Esophagus muscularis mucosa (tissue), 4 donors: ENCODE results near the gene HCAR3. TPM values are rescaled to one million over a fixed set of nuclear protein-coding genes. Genes with fewer than 3 reads are reported as not detected.

Source experiments
- DNase-seq: peaks from one replicate; pipeline ENCODE4 v3.0.0-alpha.2; 2017; ENCODE audit errors: extremely low spot score
- H3K27ac ChIP-seq, 4 donors: fragments of 200-600 bp; sonication (generic); replicated peaks in 1 of 4; 1 replicate in 3 of 4; 2 replicates in 1 of 4; pipeline ENCODE4 v1.5.1; 2016 to 2019; ENCODE audit warnings: mild to moderate bottlenecking in 1 of 4
- H3K27me3 ChIP-seq, 4 donors: fragments of 200-600 bp; sonication (generic); one replicate each; pipeline versions ENCODE4 v1.5.1 to v1.6.0; 2016 to 2019
- H3K36me3 ChIP-seq, 4 donors: fragments of 200-600 bp; sonication (generic); one replicate each; pipeline ENCODE4 v1.5.1; 2016 to 2019
- H3K4me1 ChIP-seq, 4 donors: fragments of 200-600 bp; sonication (generic); one replicate each; pipeline ENCODE4 v1.5.1; 2016 to 2019
- H3K4me3 ChIP-seq, 4 donors: fragments of 200-600 bp; sonication (generic); 1 replicate in 2 of 4; 2 replicates in 2 of 4; pipeline ENCODE4 v1.5.1; 2016 to 2019; ENCODE audit warnings: mild to moderate bottlenecking in 4 of 4, moderate library complexity in 1 of 4
- H3K9me3 ChIP-seq, 4 donors: fragments of 200-600 bp; sonication (generic); 1 replicate in 3 of 4; 2 replicates in 1 of 4; pipeline ENCODE4 v1.5.1; 2016 to 2019
- EP300 ChIP-seq: sonication (generic); formaldehyde crosslinking; IDR thresholded peaks from one replicate; pipeline ENCODE4 v1.6.1; 2017; ENCODE audit warnings: antibody characterized with exemption
- POLR2A ChIP-seq: fragments of 450-650 bp; IDR thresholded peaks from one replicate; pipeline ENCODE4 v1.6.1; 2017; ENCODE audit warnings: antibody characterized with exemption, moderate library complexity, mild to moderate bottlenecking, low read depth
- POLR2AphosphoS5 ChIP-seq, 2 donors: sonication (generic); formaldehyde crosslinking; IDR thresholded peaks; one replicate each; pipeline ENCODE4 v1.6.1; 2017; ENCODE audit warnings: antibody characterized with exemption in 2 of 2
- WGBS: methylation state at CpG from one replicate; pipeline ENCODE4 v1.1.5; 2018; 5-methylcytosine and 5-hydroxymethylcytosine counted together
- intact Hi-C: fragments of 100-400 bp; cut with DNase I; formaldehyde crosslinking; loops from one replicate; pipeline ENCODE4 v1.15.1; 2023
- small RNA-seq, 3 donors: library from RNA; depleted of rRNA; stranded (forward); fragments of <200 nt; gene quantifications; one replicate each; pipeline ENCODE3, GENCODE V24; 2016
- total RNA-seq, 4 donors: library from RNA; depleted of rRNA; stranded (reverse); fragments of >200 nt; gene quantifications; one replicate each; pipeline versions ENCODE4 v1.1.0 to v1.2.1, GENCODE V29; 2016
- TF ChIP-seq, protein P1 (sequence below), 3 experiments: fragments of 200-600 bp in 2 of 3; fragments of 450-650 bp in 1 of 3; sonication (generic) in 2 of 3; IDR thresholded peaks; one replicate each; pipeline ENCODE4 v1.5.1; 2017 to 2019; ENCODE audit warnings: antibody characterized with exemption in 3 of 3, mild to moderate bottlenecking in 2 of 3, moderate library complexity in 1 of 3

The HCAR3 gene
- total RNA-seq, 4 donors from 2014 or later = 0.50 TPM; not detected in 3

DNA sequence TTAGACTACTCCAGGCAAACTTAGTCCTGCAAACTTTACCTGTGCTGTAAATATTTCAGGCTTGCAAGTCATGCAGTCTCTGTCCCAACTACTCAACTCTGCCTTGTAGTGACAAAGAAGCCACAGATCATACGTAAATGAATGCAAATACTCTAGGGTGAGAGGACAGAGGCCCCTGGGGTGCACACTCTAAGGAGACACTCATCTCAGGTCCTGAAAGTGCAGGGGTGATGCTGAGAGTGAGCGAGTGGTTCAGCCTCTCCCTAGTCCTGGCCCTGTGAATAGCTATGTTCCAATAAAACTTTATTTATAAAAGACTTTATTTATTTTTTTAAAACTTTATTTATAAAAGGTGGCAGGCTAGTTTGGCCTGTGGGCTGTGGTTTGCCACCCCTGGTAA lies 48.3 kb downstream of the HCAR3 start:
- H3K9me3 ChIP-seq = peaks cover 0 to 4% (median 0%) of the 10 kb centered on the region in 4 donors
- no peak overlapping the region for H3K4me3 ChIP-seq
- H3K27ac ChIP-seq = no peak overlapping the region
- intact Hi-C loops = no loop called here
- no peak for DNase-seq
- no peaks in the 10 kb centered on the region for H3K36me3 ChIP-seq
- no peaks in the 10 kb centered on the region for H3K27me3 ChIP-seq
- TF ChIP-seq POLR2AphosphoS5 (IDR thresholded peaks at IDR 0.05) (no peak), EP300 (no peak), POLR2A (no peak)
- TF ChIP-seq, protein P1, sequence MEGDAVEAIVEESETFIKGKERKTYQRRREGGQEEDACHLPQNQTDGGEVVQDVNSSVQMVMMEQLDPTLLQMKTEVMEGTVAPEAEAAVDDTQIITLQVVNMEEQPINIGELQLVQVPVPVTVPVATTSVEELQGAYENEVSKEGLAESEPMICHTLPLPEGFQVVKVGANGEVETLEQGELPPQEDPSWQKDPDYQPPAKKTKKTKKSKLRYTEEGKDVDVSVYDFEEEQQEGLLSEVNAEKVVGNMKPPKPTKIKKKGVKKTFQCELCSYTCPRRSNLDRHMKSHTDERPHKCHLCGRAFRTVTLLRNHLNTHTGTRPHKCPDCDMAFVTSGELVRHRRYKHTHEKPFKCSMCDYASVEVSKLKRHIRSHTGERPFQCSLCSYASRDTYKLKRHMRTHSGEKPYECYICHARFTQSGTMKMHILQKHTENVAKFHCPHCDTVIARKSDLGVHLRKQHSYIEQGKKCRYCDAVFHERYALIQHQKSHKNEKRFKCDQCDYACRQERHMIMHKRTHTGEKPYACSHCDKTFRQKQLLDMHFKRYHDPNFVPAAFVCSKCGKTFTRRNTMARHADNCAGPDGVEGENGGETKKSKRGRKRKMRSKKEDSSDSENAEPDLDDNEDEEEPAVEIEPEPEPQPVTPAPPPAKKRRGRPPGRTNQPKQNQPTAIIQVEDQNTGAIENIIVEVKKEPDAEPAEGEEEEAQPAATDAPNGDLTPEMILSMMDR (IDR thresholded peaks at IDR 0.05) = no peak
- WGBS = 86% methylated on average over 2 of the region's 2 CpGs
- no peaks in the 10 kb centered on the region for H3K4me1 ChIP-seq

DNA sequence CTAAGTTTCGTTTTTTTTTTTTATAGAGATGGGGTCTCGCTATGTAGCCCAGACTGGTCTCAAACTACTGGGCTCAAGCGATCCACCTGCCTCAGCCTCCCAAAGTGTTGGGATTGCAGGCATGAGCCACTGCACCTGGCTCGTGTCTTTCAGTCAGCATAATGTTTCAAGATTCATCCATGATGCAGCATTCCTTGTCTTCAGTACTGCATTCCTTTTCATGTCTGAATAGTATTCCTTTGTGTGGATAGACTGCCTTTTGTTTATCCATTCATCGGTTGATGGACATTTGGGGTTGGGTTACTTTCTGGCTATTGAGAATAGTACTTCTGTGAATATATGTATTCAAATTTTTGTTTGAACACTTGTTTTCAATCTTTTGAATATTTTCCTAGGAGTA lies 50.9 kb downstream of the HCAR3 start:
- TF ChIP-seq, protein P1 (IDR thresholded peaks at IDR 0.05) = no peak
- no peak for TF ChIP-seq POLR2AphosphoS5 (IDR thresholded peaks at IDR 0.05)
- no peak for TF ChIP-seq POLR2A
- TF ChIP-seq EP300 = no peak
- H3K27me3 ChIP-seq = no peaks in the 10 kb centered on the region

DNA sequence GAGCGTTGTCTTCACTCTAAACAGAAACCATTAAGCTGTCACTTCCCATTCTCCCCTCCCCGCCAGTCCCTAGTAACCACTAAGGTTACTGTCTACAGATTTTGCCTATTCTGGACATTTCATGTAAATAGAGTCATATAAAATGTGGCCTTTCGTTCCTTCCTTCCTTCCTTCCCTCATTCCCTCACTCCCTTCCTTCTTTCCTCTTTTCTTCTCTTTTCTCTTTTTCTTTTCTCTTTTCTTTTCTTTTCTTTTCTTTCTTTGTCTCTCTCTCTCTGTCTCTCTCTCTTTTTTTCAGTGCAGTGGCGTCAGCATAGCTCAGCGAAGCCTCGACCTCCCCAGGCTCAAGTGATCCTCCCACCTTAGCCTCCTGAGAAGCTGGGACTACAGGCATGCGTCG lies 51.3 kb downstream of the HCAR3 start:
- no peaks in the 10 kb centered on the region for H3K36me3 ChIP-seq
- DNase-seq = no peak
- 87% methylated on average over 8 of the region's 8 CpGs for WGBS
- no peak for TF ChIP-seq EP300
- H3K9me3 ChIP-seq = peaks cover 0 to 4% (median 0%) of the 10 kb centered on the region in 4 donors
- no peaks in the 10 kb centered on the region for H3K4me1 ChIP-seq
- H3K27ac ChIP-seq = no peak overlapping the region
- H3K27me3 ChIP-seq = no peaks in the 10 kb centered on the region
- intact Hi-C loops = no loop called here
- H3K4me3 ChIP-seq = no peak overlapping the region

More for the DNA sequence above, 50.9 kb downstream of the HCAR3 start:
- intact Hi-C loops = no loop called here
- Histone ChIP-seq H3K4me3 (no peak overlapping the region), H3K27ac (no peak overlapping the region), H3K36me3 (no peaks in the 10 kb centered on the region), H3K4me1 (no peaks in the 10 kb centered on the region), H3K9me3 (peaks cover 0 to 4% (median 0%) of the 10 kb centered on the region in 4 donors)
- WGBS = 98% methylated on average over 5 of the region's 5 CpGs
- no peak for DNase-seq

Small RNAs within 50 kb of the gene (small RNA-seq; reads per million reads assigned to genes)
- gene AC026333.2 = 0 reads per million in 3 donors

Other genes starting within 250 kb of the HCAR3 start
- 10 to 100 TPM; 12.1 to 19.1 (median 14.1) TPM for gene ZCCHC8, start 215.9 kb downstream of the HCAR3 start, total RNA-seq
- gene RSRC2, start 189.9 kb downstream of the HCAR3 start, total RNA-seq = 10 to 100 TPM; 46.5 to 68.9 (median 48.6) TPM
- 10 to 100 TPM in 1 of 4 donors, 1 to 10 TPM in 3; 4.3 to 11.2 (median 6.3) TPM for gene KNTC1, start 189.6 kb downstream of the HCAR3 start, total RNA-seq
- not detected for gene HCAR2, start 13.5 kb downstream of the HCAR3 start, total RNA-seq
- under 1 TPM in 1 of 4 donors, not detected in 3; 0.13 TPM for gene HCAR1, start 14.0 kb upstream of the HCAR3 start, total RNA-seq
- gene DENR, start 36.0 kb upstream of the HCAR3 start, total RNA-seq = 10 to 100 TPM; 20.7 to 32.1 (median 23.7) TPM
- under 1 TPM; 0.17 to 0.50 (median 0.40) TPM for gene CCDC62, start 57.8 kb upstream of the HCAR3 start, total RNA-seq
- 10 to 100 TPM; 13.3 to 38.3 (median 23.7) TPM for gene HIP1R, start 118.6 kb upstream of the HCAR3 start, total RNA-seq
- 10 to 100 TPM; 21.2 to 52.4 (median 38.1) TPM for gene VPS37B, start 179.3 kb upstream of the HCAR3 start, total RNA-seq
- 1 to 10 TPM; 1.7 to 6.2 (median 4.2) TPM for gene ABCB9, start 249.7 kb upstream of the HCAR3 start, total RNA-seq